ENCODE measurements around the gene TFF1.

GRCh38 chr21:42346866-42347600 lies 19.3 kb downstream of the TFF1 start:
- TF ChIP-seq, protein P1, sequence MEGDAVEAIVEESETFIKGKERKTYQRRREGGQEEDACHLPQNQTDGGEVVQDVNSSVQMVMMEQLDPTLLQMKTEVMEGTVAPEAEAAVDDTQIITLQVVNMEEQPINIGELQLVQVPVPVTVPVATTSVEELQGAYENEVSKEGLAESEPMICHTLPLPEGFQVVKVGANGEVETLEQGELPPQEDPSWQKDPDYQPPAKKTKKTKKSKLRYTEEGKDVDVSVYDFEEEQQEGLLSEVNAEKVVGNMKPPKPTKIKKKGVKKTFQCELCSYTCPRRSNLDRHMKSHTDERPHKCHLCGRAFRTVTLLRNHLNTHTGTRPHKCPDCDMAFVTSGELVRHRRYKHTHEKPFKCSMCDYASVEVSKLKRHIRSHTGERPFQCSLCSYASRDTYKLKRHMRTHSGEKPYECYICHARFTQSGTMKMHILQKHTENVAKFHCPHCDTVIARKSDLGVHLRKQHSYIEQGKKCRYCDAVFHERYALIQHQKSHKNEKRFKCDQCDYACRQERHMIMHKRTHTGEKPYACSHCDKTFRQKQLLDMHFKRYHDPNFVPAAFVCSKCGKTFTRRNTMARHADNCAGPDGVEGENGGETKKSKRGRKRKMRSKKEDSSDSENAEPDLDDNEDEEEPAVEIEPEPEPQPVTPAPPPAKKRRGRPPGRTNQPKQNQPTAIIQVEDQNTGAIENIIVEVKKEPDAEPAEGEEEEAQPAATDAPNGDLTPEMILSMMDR (IDR thresholded peaks at IDR 0.05; ENCODE audit: low read length) = no peak
- TF ChIP-seq EZH2 (optimal IDR thresholded peaks at IDR 0.05; ENCODE audit: low read depth, low read length) = no peak
